HT-29 (cell line): Measurements from ENCODE around the gene SEC63. TPM values are rescaled to one million over a fixed set of nuclear protein-coding genes. Genes with fewer than 3 reads are reported as not detected.

Source experiments
- DNase-seq: peaks from one replicate; pipeline ENCODE4 v3.0.0-alpha.2; 2015; ENCODE audit warnings: low spot score
- small RNA-seq: library from RNA; depleted of rRNA; stranded (forward); fragments of <200 nt; gene quantifications from one replicate; pipeline ENCODE3, GENCODE V24; 2014
- total RNA-seq: library from RNA; depleted of rRNA; stranded (reverse); fragments of >200 nt; shearing (Covaris generic); gene quantifications from 2 replicates; pipeline ENCODE4 v1.2.3, GENCODE V29; 2014; rRNA removed

The SEC63 gene
- total RNA-seq, 1 experiment from 2014 or later: 9.6 TPM

- DNase-seq: no peak
These were observed 139.7 kb downstream of the SEC63 start for GRCh38 chr6:107818272-107818671.

GRCh38 chr6:107817784-107818183, 140.2 kb downstream of the SEC63 start:
- no peak for DNase-seq

Small RNA genes lying within 50 kb of the gene (small RNA-seq; reads per million reads assigned to genes)
- gene MTHFD2P3: not detected
- not detected for gene RF00045
- gene RNU6-437P: not detected

Other genes starting within 250 kb of the SEC63 start
- 0.25 TPM in 1 of 2 replicates, not detected in the other for gene SCML4, start 133.9 kb downstream of the SEC63 start, total RNA-seq
- 18.2 and 21.2 TPM in 2 replicates for gene OSTM1, start 116.5 kb upstream of the SEC63 start, total RNA-seq
- not detected in 2 replicates for gene NR2E1, start 207.8 kb upstream of the SEC63 start, total RNA-seq